ENCODE results near the gene ADAD1. TPM values are rescaled to one million over a fixed set of nuclear protein-coding genes. Genes with fewer than 3 reads are reported as not detected.

ADAD1 gene
- total RNA-seq, 4 donors from 2014 or later: 0.45 to 0.54 TPM; not detected in 2

DNA sequence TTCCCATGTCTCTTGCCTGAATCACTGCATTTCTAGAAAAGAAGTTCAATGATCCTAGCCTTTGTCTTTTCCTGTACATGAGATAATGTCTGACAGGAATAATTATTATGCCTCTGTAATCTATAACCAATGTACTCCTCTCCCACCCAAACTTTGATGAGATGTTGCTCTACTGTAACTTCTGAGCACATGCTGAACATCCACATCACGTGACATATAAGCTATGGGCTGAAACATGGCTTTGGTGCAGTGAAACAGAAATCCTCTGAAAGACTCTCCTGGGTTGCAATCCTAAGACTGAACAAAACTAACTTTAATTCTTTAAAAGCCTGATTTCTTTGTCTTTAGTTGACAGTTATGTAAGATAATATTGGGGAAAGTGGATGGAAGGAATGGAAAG, 1.5 kb upstream of the ADAD1 start:
- no peak overlapping the region for H3K27ac ChIP-seq
- H3K9me3 ChIP-seq: no peaks in the 10 kb centered on the region
- no peaks in the 10 kb centered on the region for H3K4me1 ChIP-seq
- WGBS, 2 donors: 79 to 94% methylated on average over 1 of the region's 1 CpG
- no peak for DNase-seq
- H3K4me3 ChIP-seq (replicated peaks in 1 of 3): no peak overlapping the region
- H3K36me3 ChIP-seq: no peaks in the 10 kb centered on the region
- TF ChIP-seq, protein P1, sequence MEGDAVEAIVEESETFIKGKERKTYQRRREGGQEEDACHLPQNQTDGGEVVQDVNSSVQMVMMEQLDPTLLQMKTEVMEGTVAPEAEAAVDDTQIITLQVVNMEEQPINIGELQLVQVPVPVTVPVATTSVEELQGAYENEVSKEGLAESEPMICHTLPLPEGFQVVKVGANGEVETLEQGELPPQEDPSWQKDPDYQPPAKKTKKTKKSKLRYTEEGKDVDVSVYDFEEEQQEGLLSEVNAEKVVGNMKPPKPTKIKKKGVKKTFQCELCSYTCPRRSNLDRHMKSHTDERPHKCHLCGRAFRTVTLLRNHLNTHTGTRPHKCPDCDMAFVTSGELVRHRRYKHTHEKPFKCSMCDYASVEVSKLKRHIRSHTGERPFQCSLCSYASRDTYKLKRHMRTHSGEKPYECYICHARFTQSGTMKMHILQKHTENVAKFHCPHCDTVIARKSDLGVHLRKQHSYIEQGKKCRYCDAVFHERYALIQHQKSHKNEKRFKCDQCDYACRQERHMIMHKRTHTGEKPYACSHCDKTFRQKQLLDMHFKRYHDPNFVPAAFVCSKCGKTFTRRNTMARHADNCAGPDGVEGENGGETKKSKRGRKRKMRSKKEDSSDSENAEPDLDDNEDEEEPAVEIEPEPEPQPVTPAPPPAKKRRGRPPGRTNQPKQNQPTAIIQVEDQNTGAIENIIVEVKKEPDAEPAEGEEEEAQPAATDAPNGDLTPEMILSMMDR (IDR thresholded peaks at IDR 0.05): no peak
- no peak for TF ChIP-seq POLR2A (IDR thresholded peaks at IDR 0.05)
- no peaks in the 10 kb centered on the region for H3K27me3 ChIP-seq
- intact Hi-C loops (cut with DNase I): no loop called here

DNA sequence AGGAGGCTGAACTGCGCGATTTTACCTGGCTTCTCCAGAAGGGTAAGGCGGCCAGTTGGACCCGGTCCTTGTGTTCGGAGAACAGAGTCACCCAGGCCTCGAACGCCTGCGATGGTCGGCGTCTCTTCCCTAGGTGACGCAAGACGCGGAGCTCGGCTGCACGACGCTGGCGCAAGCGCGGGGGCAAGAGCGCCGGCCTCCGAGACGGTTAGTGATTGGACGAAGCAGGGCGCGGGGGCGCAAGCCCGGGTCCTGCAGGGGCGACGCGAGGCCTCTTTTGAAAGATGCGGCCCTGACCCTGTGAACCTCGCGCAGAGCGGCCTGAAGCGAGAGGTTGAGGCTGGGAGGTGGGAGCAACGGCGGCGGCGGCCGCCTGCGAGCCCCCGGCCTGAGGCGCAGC, 428 bp downstream of the ADAD1 start:
- no peak for TF ChIP-seq POLR2A (IDR thresholded peaks at IDR 0.05)
- TF ChIP-seq, protein P1 (IDR thresholded peaks at IDR 0.05): no peak
- Histone ChIP-seq H3K4me3 (replicated peaks in 1 of 3) (no peak overlapping the region), H3K36me3 (no peaks in the 10 kb centered on the region), H3K27me3 (no peaks in the 10 kb centered on the region), H3K4me1 (no peaks in the 10 kb centered on the region), H3K9me3 (no peaks in the 10 kb centered on the region), H3K27ac (no peak overlapping the region)
- no peak for DNase-seq
- WGBS, 2 donors: 94 to 95% methylated on average over 44 of the region's 44 CpGs
- intact Hi-C loops (cut with DNase I): no loop called here

DNA sequence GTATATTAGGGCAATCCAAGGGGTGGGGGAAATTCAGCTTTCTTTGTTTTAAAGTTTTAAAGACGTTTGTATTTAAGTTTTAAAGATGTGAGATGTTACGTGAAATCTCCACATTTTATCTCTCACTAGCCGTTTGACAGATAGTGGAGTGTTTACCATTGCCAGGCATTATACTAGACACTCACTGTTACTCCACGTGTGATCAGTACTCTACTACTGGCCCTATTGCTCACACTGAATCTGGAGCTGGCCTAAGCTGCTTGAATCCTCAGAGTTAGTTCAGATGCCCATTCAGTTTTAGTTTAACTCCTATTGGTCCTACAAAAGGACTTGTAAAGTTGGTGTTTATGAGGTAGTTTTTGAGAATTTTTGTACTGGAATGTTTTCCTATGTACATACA, 4.5 kb downstream of the ADAD1 start:
- no peaks in the 10 kb centered on the region for H3K9me3 ChIP-seq
- no peak overlapping the region for H3K27ac ChIP-seq
- H3K4me1 ChIP-seq: no peaks in the 10 kb centered on the region
- intact Hi-C loops (cut with DNase I): no loop called here
- no peaks in the 10 kb centered on the region for H3K36me3 ChIP-seq
- TF ChIP-seq, protein P1 (IDR thresholded peaks at IDR 0.05): no peak
- no peak for TF ChIP-seq POLR2A (IDR thresholded peaks at IDR 0.05)
- H3K4me3 ChIP-seq (replicated peaks in 1 of 3): no peak overlapping the region
- no peaks in the 10 kb centered on the region for H3K27me3 ChIP-seq
- 59 to 73% methylated on average over 4 of the region's 4 CpGs for WGBS, 2 donors
- DNase-seq: no peak

DNA sequence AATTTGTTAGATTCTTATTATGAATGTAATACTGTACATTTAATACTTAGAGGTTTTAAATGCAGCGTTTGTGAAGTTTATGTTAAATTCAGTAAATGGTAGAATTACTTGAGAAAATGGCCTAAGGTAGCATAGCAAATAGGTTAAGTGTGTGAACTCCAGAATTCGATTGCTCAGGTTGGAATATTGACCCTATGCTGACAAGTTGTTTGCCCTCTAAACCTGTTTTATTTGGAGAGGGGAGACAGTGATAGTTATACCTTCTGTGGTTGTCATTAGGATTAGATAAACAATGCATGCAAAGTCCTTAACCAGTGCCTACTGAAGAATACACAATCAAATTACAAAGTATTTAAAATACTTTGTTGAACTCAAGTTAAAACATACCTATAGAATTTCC, 5.4 kb downstream of the ADAD1 start:
- no peaks in the 10 kb centered on the region for H3K27me3 ChIP-seq
- H3K36me3 ChIP-seq: no peaks in the 10 kb centered on the region
- no peaks in the 10 kb centered on the region for H3K9me3 ChIP-seq
- no peak overlapping the region for H3K27ac ChIP-seq
- WGBS, 2 donors: 50 to 58% methylated on average over 2 of the region's 2 CpGs
- intact Hi-C loops (cut with DNase I): no loop called here
- TF ChIP-seq, protein P1 (IDR thresholded peaks at IDR 0.05): no peak
- DNase-seq: no peak
- H3K4me3 ChIP-seq (replicated peaks in 1 of 3): no peak overlapping the region
- H3K4me1 ChIP-seq: no peaks in the 10 kb centered on the region

DNA sequence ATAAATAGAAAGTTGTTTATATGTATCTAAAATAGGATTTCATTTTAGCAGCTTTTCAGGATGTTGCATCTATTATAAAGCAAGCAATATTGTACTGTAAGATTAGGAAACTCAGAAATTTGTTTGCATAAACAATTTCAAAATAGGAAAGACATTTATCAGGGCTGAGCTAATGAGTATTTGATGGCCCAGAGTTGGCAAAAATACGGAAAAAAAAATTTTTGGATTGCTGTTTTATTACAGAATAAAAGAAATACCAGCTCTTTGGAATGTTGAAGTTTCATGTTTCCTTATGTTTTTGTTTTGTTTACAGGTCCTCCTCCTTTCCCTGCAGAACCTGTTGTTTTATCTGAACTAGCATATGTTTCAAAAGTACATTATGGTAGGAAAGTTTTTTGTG, 14.5 kb downstream of the ADAD1 start:
- WGBS, 2 donors: 60 to 65% methylated on average over 1 of the region's 1 CpG
- no peaks in the 10 kb centered on the region for H3K27me3 ChIP-seq
- no peaks in the 10 kb centered on the region for H3K36me3 ChIP-seq
- H3K4me1 ChIP-seq: no peaks in the 10 kb centered on the region
- no peak overlapping the region for H3K27ac ChIP-seq
- no peak overlapping the region for H3K4me3 ChIP-seq (replicated peaks in 1 of 3)
- H3K9me3 ChIP-seq: no peaks in the 10 kb centered on the region
- DNase-seq: no peak
- intact Hi-C loops (cut with DNase I): no loop called here
- TF ChIP-seq POLR2A (IDR thresholded peaks at IDR 0.05): no peak
- TF ChIP-seq, protein P1 (IDR thresholded peaks at IDR 0.05): no peak

Data from thyroid gland (tissue), 4 donors.